GM21447 (cell line): ENCODE measurements around the gene PCBP3.
"Not testable (repeated sequence)": the region's sequence is repeated elsewhere in the genome, so short reads cannot be mapped to it uniquely, and the experiment has no call there.

Experiments used
- ATAC-seq: cut with Tn5 transposase; IDR thresholded peaks from one replicate; pipeline ENCODE4 v1.9.1; 2021; ENCODE audit not compliant: unreplicated experiment

Gene PCBP3

DNA sequence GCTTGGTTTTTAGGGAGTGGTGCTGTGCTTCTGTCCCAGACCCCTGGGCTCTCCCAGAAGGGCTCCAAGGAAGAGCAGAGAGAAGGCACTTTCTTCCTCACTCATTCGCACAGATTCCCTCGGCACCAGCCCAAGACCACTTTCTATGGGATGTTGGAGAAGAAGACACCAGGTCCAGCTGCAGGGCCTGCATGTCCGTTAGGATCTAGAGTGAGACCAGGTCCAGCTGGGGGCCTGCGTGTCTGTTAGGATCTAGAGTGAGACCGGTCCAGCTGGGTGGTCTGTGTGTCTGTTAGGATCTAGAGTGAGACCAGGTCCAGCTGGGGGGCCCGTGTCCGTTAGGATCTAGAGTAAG is 30.9 kb upstream of the PCBP3 start:
- ATAC-seq, result not testable (repeated sequence)

DNA sequence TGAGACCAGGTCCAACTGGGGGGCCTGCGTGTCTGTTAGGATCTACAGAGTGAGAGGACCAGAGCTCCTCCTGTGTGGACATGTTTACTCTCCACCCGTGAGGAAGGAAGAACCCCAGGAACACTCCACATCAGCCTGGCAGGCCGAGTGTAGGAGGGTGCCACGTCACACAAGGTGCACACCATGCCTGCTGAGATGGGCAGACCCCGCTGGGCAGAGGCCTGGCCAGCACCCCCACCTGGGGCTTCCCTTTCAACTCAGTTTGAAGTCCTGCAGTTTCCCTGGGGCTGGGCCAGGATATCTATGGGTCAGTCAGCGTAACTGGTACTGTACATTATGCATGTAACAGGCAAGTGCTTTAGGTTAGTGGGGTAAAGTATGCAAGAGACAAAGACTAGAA is 30.1 kb upstream of the PCBP3 start:
- no peak for ATAC-seq

DNA sequence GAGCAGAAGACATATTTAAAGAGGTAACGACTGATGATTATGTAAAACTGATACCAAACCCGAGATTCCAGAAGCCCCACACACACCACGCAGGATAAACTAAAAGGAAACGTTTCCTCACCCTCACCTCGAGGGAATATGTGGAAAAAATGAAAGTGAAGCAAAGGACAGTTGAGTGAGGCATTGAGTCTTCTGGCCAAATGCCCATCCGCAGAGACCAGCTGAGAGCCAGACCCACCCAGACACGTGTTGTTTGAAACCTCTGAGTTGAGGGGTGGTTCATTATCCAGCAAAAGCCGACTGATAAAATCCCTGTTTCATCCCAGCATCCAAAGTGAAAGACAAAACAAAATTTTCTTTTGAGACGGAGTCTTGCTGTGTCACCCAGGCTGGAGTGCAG is 29.6 kb upstream of the PCBP3 start:
- no peak for ATAC-seq

DNA sequence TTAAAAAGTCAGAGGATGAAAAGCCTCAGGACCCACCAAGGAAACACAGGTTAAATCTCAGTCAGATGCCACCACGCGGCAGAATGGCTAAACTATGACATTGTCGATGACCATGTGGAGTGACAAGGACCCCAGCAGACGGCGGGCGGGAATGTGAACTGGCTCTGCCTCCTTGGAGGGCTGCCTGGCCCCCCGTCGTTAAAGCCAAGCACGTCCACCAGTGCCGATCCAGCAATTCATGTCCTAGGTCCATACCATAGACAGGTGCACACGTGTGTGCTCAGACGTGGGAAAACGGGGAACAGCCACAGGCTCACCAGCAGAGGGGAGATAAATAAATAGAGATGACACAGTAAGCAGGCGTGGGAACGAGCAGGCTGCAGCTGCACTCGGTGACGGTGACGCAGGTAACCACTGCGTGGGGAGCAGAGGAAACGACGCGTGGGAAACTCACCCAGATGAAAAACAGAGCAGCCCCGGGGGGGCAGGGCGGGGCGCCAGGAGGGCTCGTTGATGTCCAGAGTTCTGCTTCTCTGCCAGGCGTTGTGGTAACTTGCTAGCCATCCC is 28.3 kb upstream of the PCBP3 start:
- ATAC-seq, result no peak

DNA sequence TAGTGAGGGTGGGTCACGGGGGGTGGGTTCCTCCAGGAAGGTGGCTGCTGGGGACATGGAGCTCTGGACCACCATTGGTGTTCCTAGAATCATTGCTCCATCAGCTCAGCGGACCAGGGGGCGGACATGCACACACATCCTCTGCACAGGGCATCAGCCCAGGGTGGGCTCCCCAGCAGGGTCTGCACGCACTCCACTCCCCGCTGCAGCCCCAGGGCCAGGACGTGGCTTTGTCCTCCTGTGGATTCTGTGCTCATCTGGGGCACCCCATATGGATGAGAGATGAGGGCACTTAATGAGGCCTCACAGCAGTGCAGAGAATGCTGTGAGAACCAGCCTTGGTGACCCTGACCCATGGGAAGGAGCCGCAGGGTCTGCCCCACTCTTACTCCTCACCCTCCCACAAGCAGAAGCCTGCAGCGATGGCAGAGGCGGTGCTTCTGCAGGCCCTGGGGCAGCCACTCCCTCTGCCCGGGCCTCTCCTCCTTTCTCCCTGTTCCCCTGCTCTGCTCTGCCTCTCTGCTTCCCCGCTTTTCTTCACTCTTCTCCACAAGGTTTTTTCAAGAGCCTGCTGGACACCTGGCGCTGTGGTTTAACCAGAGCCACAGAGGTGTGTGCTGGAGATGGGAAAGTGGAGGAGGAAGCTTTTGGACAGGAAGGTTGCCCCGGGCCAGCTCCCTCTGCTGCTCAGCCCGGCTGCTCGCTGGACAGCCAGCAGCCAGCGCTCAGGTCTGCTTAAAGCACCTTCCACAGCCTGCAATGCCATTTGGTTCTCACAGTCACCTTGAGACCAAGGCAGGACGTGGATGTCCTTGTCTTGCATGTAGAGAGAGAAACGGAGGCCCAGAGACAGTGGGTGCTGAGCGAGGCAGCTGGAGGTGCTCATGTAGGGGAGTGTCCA is 26.3 kb upstream of the PCBP3 start:
- no peak for ATAC-seq

DNA sequence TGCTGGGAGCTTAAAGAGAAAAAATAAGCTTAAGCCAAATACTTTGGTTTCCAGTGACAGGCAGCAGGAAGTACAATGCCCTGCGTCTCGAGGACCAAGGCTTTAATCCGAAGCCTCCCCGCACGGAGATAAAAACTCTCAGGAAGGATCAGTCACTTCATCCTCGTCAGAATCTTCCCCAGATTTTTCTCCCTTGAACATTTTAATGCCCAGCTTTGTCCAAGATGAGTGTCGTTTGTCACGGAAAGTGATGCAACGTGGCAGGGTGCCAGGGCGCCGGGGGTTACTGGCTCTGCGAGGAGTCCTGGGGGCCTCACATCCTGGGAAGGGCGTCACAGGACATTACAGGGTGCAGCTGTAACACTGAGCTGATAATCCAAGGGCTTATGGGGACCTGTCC is 25.2 kb upstream of the PCBP3 start:
- no peak for ATAC-seq

DNA sequence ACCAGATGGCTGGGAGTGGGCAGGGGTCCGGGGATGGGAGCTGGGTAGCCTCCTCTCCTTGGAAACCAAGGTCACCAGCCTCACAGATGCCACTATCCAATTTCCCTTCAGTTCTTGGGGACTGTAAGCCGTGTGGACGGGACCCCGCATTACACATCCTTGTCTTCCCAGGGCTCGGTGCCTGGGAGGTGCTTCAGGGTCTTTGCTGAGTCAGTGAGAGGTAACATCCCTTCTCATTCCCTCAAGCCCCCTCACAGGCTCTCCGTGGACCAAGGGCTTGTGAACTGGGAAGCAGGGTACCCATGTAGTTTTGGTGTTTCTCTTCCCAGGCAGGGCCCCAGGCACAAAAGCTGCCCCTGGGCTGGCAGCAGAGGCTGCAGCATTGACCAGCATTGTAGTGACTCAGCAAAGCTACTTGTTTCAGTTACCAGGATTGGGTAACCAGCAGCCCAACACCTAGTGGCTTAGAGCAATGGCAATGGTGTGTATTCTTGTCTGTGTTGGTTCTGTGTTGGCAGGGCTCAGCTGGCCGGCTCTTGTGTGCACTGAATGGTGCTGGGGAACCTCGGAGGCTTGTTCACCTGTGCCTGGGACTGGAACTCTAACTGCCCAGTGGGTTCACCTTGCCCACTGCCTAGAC is 24.6 kb upstream of the PCBP3 start:
- ATAC-seq, result no peak

DNA sequence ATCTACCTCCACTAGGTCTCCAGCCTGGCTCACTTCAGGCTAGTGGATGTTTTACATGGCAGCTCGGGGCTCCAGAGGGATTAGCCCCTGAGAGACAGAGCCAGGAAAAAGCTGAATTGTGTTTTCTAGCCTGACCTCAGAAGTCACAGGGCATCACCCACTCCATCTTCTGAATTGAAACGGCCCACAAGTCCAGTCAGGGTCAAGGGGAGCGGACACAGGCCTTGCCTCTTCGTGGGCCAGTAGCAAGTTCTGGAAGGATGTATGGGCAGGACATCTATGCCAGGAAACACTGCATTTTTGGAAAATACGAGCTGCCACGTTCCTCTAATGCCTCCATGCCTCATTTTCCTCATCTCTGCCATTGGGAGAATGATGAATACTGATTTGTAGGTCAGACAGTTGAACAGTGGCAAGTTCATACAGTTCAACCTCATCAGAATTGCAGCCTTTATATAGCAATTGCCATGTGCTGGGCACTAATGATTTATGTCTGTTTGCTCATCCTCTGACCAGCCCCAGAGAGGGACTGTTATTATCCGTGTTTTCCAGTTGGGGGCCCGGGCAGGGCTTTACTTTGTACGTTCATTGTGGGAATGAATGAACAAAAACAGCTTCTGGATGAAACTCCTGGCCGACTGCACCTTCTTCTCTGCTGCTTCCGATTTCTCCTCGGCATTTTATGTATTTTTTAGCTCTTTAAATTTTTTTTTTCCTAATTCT is 23.2 kb upstream of the PCBP3 start:
- ATAC-seq, result no peak

DNA sequence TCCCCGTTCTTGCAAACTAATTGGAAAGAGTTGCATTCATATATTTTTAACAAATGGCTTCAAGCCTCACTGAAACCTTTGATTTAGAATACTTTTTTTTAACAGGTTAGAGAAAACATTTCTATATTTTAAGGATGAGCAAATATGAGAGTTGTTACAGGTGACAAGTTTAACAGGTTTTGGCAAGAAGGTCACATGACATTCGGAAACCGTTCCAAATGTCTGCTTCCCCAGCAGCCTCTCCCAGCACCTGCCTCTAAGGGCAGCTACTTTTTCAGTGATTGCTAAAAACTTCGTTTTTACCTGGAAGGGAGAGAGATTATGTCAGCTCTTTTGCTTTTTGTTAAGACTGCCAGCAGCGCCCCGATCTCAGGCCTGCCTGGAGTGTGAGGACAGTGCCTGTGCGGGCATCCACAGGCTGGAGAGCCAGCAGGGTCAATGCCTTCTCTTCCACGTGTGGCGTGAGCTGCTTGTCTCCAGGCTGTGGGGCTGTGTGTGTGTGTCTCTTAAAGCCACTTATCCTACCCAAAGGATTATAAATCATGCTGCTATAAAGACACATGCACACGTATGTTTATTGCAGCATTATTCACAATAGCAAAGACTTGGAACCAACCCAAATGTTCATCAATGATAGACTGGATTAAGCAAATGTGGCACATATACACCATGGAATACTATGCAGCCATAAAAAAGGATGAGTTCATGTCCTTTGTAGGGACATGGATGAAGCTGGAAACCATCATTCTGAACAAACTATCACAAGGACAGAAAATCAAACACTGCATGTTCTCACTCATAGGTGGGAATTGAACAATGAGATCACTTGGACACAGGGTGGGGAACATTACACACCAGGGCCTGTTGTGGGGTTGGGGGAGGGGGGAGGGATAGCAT is 21.8 kb upstream of the PCBP3 start:
- ATAC-seq, result not testable (repeated sequence)

DNA sequence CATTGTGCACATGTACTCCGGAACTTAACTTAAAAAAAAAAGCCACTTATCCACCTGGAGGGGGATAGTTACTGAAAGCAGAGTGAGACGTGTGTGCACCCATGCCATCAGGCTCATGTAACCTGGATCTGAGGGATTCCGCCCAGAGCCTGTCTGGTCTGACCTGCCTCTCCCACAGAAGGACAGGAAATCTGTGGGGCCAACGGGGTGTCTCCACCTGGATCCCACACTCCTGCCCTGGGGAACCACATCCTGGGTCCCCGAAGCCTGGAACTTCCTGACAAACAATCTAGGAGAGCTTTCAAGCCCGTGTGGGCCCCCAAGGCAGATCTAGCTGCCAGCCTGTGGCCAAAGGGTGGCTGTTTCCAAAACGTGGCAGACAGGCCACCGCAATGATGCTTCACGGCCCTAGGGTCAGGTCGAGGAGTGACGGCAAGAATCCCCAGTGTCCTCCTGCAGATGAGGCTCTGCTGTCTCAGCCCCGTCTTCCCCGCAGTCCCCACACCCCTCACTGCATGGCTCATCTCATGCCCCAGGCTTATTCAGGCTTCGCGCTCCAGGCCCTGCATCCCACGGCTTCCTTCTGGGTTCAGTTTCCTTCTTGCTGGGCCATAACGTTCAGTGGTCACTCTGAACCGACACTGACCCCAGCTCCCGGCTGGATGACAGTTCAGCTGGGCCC is 21.0 kb upstream of the PCBP3 start:
- no peak for ATAC-seq

DNA sequence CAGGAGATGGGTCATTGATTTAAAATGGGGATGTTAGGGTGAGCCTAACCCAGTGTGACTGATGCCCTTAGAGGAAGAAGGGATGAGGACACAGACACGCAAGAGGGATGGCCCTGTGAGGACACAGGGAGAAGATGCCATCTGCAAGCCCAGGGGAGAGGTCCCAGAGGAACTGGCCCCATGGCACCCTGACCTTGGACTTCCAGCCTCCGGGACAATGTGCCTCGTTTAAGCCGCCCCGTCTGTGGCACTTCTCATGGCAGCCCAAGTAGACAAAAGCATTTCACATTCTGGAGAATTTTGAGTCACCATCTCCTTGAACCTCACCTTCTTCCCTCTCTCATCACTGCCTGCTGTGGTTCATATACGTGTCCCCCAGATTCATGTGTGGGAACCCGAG is 20.1 kb upstream of the PCBP3 start:
- ATAC-seq, result no peak

DNA sequence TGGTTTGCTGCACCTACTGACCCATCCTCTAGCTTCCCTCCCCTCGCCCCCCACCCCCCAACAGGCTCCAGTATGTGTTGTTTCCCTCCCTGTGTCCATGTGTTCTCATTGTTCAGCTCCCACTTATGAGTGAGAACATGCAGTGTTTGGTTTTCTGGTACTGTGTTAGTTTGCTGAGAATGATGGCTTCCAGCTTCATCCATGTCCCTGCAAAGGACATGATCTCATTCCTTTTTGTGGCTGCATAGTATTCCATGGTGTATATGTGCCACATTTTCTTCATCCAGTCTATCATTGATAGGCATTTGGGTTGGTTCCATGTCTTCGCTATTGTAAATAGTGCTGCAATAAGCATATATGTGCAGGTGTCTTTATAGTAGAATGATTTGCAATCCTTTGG is 17.4 kb upstream of the PCBP3 start:
- not testable (repeated sequence) for ATAC-seq

DNA sequence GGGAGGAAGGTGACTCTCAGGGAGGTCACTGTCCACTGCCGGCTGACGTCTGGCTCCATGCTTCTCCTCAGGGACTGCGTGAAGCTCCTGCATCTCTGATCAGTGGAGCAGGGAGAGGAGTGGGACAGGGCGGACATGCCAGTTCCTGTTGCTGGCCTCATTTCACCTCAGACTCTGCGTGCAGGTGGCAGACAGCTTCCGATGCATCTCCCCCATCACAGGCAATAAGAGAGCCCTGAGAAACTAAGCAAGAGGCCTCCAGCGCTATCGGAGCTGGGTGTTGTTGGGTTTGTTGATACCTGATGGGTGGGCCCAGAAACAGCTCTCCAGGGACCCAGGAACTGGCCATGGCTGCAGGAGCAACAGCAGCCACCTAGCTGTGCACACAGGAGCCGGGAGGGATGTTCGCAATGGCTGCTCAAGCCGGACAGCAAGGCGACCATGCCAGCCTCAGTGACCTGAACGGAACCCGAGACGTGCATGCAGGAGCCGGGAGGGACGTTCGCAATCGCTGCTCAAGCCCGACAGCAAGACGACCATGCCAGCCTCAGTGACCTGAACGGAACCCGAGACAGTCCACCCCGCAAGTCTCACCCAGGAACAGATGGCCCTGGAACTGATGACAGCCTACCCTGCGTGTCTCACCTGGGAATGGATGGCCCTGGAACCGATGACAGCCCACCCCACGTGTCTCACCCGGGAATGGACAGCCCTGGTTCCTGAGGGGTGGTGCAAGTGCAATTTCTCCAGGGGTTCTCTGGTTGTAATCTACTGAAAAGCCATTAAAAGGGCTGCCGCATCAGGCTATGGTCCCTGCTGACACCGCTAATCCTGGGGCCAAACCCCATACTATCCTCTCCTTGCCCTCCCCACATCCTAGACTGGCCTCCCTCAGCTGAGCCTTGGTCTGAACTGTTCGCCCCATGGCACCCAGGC is 14.2 kb upstream of the PCBP3 start:
- no peak for ATAC-seq

DNA sequence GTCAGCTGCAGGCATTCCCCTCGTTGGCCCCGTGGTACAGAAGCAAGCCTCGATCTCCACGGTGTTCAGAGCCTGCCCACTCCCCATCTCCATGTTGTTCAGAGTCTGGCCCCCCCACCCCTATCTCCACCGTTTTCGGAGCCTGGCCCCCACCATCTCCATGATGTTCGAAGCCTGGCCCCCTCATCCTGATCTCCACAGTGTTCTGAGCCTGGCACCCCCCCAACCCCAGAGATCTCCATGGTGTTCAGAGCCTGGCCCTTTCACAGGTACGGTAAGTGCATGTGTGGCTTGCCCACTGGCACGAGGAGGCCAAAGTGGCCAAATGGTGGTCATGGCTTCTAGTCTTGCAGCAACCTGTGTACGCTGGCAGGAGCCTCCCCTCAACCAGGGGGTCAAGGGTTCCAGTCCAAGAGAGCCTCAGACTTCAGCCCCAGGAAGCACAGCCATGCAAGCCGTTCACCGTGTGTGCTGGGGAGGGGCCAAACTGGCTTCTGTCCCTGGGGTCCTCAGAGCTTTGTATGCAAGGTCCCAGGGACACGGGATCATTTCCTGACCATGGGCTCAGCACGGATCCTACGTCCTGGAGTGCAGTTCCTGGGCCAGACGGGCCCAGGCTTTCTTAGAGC is 13.3 kb upstream of the PCBP3 start:
- no peak for ATAC-seq

DNA sequence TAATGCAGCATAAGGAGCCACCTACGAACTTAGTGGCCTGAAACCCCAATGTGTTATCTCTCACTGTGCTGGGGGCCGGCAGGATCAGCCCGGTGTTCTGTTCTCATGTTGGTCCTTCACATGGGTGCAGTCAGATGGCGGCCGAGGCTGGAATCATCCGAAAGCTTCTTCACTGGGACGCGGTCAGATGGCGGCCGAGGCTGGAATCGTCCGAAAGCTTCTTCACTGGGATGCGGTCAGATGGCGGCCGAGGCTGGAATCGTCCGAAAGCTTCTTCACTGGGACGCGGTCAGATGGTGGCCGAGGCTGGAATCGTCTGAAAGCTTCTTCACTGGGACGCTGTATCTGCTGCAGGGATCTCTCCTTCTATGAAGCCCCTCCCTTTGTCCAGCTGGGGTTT is 12.6 kb upstream of the PCBP3 start:
- ATAC-seq, result no peak

DNA sequence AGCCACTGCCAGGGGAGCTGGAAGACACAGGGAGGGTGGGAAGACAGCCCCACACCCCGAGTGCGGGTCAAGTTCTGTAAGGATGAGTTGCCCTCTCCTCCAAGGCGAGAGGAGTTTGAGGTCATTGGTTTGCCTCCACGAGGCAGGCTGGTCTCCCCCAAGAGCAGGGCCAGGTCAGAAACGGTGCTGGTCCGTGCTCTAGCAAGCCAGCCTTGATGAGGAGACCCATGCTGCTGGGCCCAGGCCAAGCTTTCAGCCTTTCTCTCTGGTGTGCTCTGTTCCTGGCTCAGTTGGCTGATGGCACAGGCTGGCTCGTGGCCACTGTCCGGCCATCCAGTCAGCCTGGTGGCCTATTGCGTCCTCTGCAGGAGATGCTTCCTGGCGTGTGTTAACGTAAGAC is 12.0 kb upstream of the PCBP3 start:
- no peak for ATAC-seq

DNA sequence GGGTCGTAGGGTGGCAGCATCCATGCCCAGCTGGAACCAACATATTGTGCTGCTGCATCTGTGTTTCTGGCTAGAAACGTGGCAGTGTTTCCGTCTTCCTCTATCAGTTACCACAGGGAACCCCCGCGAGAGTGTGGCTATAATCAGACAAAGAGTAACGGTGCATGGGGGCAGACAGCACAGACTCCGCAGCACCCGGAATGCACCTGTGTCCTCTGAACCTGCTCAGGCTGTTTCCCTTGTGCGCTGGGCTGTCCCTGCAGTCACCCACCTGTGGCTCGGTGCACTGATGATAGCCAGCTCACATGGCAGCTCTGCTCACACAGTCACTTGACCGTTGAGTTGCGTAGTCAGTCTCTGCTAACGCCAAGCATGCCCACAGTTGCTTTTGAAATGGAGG is 11.4 kb upstream of the PCBP3 start:
- no peak for ATAC-seq

DNA sequence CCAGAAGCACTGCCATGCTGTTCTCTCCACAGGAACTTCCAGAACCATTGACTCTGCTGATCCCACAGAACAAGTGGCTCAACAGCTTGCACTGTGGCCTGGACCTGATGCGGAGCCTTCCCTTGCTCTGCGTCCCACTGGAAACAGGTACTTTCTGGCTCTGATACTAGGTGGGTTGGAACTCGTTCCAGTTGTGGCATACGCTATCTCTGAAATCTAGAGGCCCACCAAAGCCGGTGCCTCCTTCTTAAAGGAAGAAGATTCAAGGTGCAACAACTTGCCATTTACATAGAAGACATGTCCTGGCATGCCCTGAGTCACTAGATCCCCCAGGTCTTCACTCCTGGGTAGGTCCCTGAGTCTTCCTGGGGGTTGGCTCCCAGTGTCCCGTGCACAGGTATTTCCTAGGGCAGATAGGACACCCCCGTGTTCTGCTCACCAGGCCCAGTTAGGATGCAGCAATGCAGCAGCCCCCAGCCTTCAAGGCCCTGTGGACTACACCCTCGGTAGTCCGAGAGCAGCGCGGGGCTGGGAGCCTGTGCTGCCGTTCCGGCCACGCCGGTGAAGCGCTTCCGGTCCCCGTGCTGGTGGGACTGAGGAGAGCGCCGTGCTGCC is 10.8 kb upstream of the PCBP3 start:
- no peak for ATAC-seq
